RPMI8226 (cell line): ENCODE results near the gene LNX1.

Source experiments
- DNase-seq: peaks from one replicate; pipeline ENCODE4 v3.0.0-alpha.2; 2015

Gene LNX1

GRCh38 chr4:53598901-53599300, 7.6 kb upstream of the LNX1 start:
- DNase-seq: no peak

- no peak for DNase-seq
Measured at GRCh38 chr4:53598483-53598882, 7.2 kb upstream of the LNX1 start.

GRCh38 chr4:53596901-53597300, 5.6 kb upstream of the LNX1 start:
- no peak for DNase-seq

- no peak for DNase-seq
Measured at GRCh38 chr4:53595834-53596233, 4.5 kb upstream of the LNX1 start.

- no peak for DNase-seq
Measured at GRCh38 chr4:53595204-53595603, 3.9 kb upstream of the LNX1 start.

- no peak for DNase-seq
Measured at GRCh38 chr4:53593765-53594164, 2.5 kb upstream of the LNX1 start.

- no peak for DNase-seq
Measured at GRCh38 chr4:53592686-53593501, 1.6 kb upstream of the LNX1 start.

GRCh38 chr4:53592122-53592521, 836 bp upstream of the LNX1 start:
- DNase-seq: no peak

GRCh38 chr4:53590187-53590586, 1.1 kb downstream of the LNX1 start:
- no peak for DNase-seq

- no peak for DNase-seq
Measured at GRCh38 chr4:53589511-53589910, 1.8 kb downstream of the LNX1 start.

- no peak for DNase-seq
Measured at GRCh38 chr4:53587135-53587534, 4.2 kb downstream of the LNX1 start.

GRCh38 chr4:53586121-53586816, 5.0 kb downstream of the LNX1 start:
- no peak for DNase-seq

GRCh38 chr4:53584658-53585057, 6.6 kb downstream of the LNX1 start:
- no peak for DNase-seq

GRCh38 chr4:53583513-53583912, 7.8 kb downstream of the LNX1 start:
- no peak for DNase-seq

- no peak for DNase-seq
Measured at GRCh38 chr4:53582194-53582593, 9.1 kb downstream of the LNX1 start.

- DNase-seq: no peak
Measured at GRCh38 chr4:53580274-53580673, 11.0 kb downstream of the LNX1 start.

GRCh38 chr4:53579826-53580225, 11.5 kb downstream of the LNX1 start:
- DNase-seq: no peak

- DNase-seq: no peak
Measured at GRCh38 chr4:53576676-53577372, 14.5 kb downstream of the LNX1 start.

GRCh38 chr4:53576071-53576617, 15.1 kb downstream of the LNX1 start:
- DNase-seq: no peak

- DNase-seq: no peak
Measured at GRCh38 chr4:53575552-53575951, 15.7 kb downstream of the LNX1 start.

GRCh38 chr4:53574528-53574927, 16.8 kb downstream of the LNX1 start:
- no peak for DNase-seq

- no peak for DNase-seq
Measured at GRCh38 chr4:53573696-53574095, 17.6 kb downstream of the LNX1 start.

GRCh38 chr4:53572600-53572994, 18.7 kb downstream of the LNX1 start:
- no peak for DNase-seq
